PC-3 (cell line): ENCODE results near the gene TMEM273.

Source experiments
- CTCF ChIP-seq: fragments of 300-600 bp; sonication (generic); conservative IDR thresholded peaks from 2 replicates; pipeline ENCODE4 v1.5.1; 2017; ENCODE audit warnings: antibody characterized with exemption, low read depth, mild to moderate bottlenecking, low read length
- EZH2 ChIP-seq: fragments of 300-600 bp; sonication (generic); IDR thresholded peaks from one replicate; pipeline ENCODE4 v1.6.1; 2017; ENCODE audit warnings: antibody characterized with exemption, mild to moderate bottlenecking, low read length; ENCODE audit not compliant: unreplicated experiment
- EZH2phosphoT487 ChIP-seq: fragments of 300-600 bp; sonication (generic); IDR thresholded peaks from 2 replicates; pipeline ENCODE4 v1.6.1; 2018; ENCODE audit warnings: mild to moderate bottlenecking, antibody characterized with exemption, low read length, borderline replicate concordance

- TF ChIP-seq CTCF (no peak), EZH2 (peak; percentile 91), EZH2phosphoT487 (no peak; the same call in 1 of the 2 replicates)
Measured at GRCh38 chr10:49115015-49115795, 73.0 kb downstream of the TMEM273 start, which contains the start of gene VSTM4.
